Measurements from ENCODE around the gene ETHE1. TPM values are rescaled to one million over a fixed set of nuclear protein-coding genes. Genes with fewer than 3 reads are reported as not detected.

The ETHE1 gene
- total RNA-seq, 4 donors from 2014 or later = 66.6 to 126 (median 98.5) TPM

Other genes with a start within 250 kb of the ETHE1 start
- 10 to 100 TPM in 1 of 4 donors, 1 to 10 TPM in 2, under 1 TPM in 1; 0.19 to 13.2 (median 5.1) TPM for gene CD177, start 173.5 kb downstream of the ETHE1 start, total RNA-seq
- 1 to 10 TPM in 1 of 4 donors, under 1 TPM in 1, not detected in 2; 0.53 to 3.4 TPM for gene TEX101, start 112.3 kb downstream of the ETHE1 start, total RNA-seq
- gene LYPD3, start 61.6 kb downstream of the ETHE1 start, total RNA-seq = 100 to 1,000 TPM; 312 to 823 (median 569) TPM
- gene PHLDB3, start 22.5 kb downstream of the ETHE1 start, total RNA-seq = 10 to 100 TPM; 45.3 to 92.8 (median 61.9) TPM
- not detected for gene ZNF575, start 6.0 kb upstream of the ETHE1 start, total RNA-seq
- gene XRCC1, start 48.3 kb upstream of the ETHE1 start, total RNA-seq = 10 to 100 TPM; 12.3 to 23.8 (median 18.6) TPM
- 10 to 100 TPM in 2 of 4 donors, 1 to 10 TPM in 2; 1.9 to 23.3 (median 9.3) TPM for gene PINLYP, start 48.6 kb upstream of the ETHE1 start, total RNA-seq
- gene IRGQ, start 68.9 kb upstream of the ETHE1 start, total RNA-seq = 10 to 100 TPM in 3 of 4 donors, 1 to 10 TPM in 1; 9.6 to 18.4 (median 15.1) TPM
- 10 to 100 TPM in 2 of 4 donors, 1 to 10 TPM in 2; 4.2 to 16.8 (median 10.0) TPM for gene ZNF576, start 69.4 kb upstream of the ETHE1 start, total RNA-seq
- gene SRRM5, start 84.9 kb upstream of the ETHE1 start, total RNA-seq = under 1 TPM in 1 of 4 donors, not detected in 3; 0.38 TPM
- 10 to 100 TPM in 2 of 4 donors, 1 to 10 TPM in 2; 7.9 to 19.3 (median 11.8) TPM for gene ZNF428, start 92.4 kb upstream of the ETHE1 start, total RNA-seq
- 10 to 100 TPM in 3 of 4 donors, 1 to 10 TPM in 1; 8.8 to 22.8 (median 10.5) TPM for gene CADM4, start 112.6 kb upstream of the ETHE1 start, total RNA-seq
- gene PLAUR, start 143.0 kb upstream of the ETHE1 start, total RNA-seq = 10 to 100 TPM in 1 of 4 donors, 1 to 10 TPM in 3; 6.7 to 31.9 (median 8.0) TPM
- gene IRGC, start 188.9 kb upstream of the ETHE1 start, total RNA-seq = not detected
- gene SMG9, start 227.8 kb upstream of the ETHE1 start, total RNA-seq = 10 to 100 TPM; 16.0 to 22.7 (median 21.1) TPM